Esophagus muscularis mucosa (tissue), 3 donors: ENCODE data around the gene XIRP2.

Source experiments
- CTCF ChIP-seq, 3 experiments: fragments of 200-600 bp in 2 of 3; fragments of 450-650 bp in 1 of 3; sonication (generic) in 2 of 3; IDR thresholded peaks; one replicate each; pipeline ENCODE4 v1.5.1; 2017 to 2019; ENCODE audit warnings: antibody characterized with exemption in 3 of 3, mild to moderate bottlenecking in 2 of 3, moderate library complexity in 1 of 3
- POLR2A ChIP-seq: fragments of 450-650 bp; IDR thresholded peaks from one replicate; pipeline ENCODE4 v1.6.1; 2017; ENCODE audit warnings: antibody characterized with exemption, moderate library complexity, mild to moderate bottlenecking, low read depth
- POLR2AphosphoS5 ChIP-seq, 2 donors: sonication (generic); formaldehyde crosslinking; IDR thresholded peaks; one replicate each; pipeline ENCODE4 v1.6.1; 2017; ENCODE audit warnings: antibody characterized with exemption in 2 of 2

GRCh38 chr2:167240671-167241070, 352.4 kb downstream of the XIRP2 start:
- TF ChIP-seq POLR2A (no peak), CTCF (IDR thresholded peaks at IDR 0.05) (no peak), POLR2AphosphoS5 (IDR thresholded peaks at IDR 0.05) (no peak)
